NCI-H226 (cell line): ENCODE results near the gene USF1.
"Not testable (repeated sequence)": the region's sequence is repeated elsewhere in the genome, so short reads cannot be mapped to it uniquely, and the experiment has no call there.

ENCODE experiments used
- DNase-seq: peaks from one replicate; pipeline ENCODE4 v3.0.0-alpha.2; 2015

Gene USF1

DNA sequence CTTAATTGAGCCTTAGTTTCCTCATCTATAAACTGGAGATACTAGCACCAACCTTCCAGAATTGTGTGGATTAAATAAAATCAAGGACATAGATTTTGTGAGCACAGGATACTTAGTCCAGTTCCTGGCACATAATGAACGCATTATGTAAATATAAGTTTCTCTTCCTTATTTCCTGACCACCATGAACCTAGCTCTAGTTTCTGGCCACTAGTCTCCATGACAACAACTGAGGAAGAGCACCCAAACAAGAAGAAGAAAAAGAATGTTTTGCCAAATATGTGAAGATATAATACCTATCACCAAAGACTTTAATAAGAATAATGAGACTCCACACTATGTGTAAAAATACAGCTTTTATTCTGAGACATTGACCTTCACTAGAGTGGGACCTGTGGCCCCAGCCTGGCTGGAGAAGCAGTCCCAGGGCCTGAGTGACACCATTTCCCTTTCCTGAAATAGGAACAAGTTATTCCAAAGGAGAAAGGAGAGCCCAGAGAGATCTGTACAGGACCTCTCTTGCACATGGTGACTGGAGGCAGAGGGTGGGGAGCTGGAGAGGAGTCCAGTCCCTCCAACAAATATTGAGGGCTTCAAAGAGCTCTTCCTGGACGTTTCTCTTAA, 940 bp upstream of the USF1 start:
- DNase-seq = no peak

DNA sequence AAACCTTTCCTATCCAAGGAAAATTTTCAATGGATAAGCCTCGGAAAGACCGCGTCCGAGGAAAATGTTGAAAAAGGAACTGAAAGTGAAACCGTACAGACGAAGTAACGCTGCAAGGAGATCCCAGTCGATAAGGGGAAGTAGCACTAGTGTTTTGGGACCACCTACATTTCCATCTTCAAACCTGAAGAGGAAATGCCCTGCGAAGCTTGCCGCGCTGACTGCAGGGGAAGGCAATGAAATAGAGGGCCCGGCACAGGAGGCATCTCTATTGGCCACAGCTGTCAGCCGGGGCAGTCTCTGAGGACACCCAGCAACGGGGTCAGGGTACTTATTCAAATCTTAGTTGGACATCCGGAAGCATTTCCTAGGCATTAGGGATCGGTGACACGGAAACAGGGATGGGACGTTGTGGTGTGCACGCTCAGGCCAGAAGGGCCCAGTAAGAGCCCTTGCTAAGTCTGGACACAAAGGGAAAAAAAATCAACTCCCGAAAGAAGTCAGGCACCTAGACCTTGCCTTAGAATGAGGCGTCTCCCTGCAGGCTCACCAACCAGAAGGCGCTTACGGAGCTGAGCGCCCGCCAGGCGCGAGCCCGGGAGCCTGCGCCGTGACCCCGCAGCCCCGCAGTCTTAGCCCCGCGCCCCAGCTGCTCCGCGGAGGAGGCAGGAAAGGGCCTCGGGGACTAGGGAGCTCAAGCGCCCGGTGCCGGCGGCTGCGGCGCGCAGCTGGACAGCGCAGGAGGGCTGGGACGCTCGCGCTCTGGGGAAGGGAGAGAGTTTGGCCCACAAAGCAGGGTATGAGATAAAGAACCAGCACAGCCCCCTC, 655 bp downstream of the USF1 start:
- peak; percentile 55 for DNase-seq

DNA sequence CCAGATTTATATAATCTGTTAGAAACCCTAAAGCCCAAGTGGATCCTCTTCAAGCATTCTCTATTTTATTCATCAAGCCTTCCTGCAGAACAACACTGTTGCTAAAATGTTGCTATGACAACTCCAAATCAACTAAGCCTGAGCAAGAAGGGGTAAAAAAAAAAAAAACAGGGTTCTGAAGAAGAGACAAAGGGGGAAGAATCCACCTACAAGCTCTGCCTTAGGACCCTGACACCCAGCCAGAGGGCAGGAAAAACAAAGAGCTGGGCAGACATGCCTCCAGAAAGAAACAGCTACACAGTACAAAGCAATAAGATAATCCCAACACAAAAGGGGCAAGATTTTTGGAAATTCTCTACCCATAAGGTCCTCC, 1.3 kb downstream of the USF1 start:
- no peak for DNase-seq

DNA sequence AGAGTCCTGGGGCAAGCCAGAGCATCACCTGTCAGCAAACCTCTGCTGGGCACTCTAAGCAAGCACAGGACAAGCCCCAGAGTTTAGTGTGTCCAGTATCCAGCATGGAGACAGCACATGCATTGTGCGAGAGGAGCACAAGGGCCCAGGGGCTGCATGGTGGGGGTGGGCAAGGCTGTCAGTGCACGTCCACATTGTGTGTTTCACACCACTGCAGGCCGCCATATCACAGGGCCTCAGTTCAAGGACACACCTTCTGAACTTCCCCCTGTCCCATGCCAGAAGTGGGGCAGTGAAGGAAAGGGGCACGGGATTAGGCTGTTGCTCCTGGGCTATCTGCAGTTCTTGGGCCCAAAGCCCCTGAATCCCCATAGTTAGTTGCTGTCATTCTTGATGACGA, 6.2 kb downstream of the USF1 start:
- DNase-seq = no peak

DNA sequence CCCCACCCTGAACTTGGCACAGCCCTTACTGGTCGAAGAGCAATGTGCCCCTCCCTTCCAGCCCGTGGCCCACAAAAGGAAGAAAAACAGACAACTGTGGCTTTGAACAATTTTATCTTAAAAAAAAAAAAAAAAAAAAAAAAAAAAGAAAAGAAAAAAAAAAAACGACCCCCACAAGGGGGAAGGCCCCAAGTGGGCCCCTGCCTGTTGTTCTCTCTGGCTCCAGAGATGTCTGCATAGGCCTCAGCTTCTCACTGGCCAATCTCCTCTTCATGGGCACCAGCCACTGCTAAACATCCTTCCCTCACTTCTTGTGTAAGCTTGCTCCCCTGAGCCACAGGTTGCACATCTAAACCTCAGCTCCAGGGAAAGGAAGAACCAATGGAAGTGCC, 6.6 kb downstream of the USF1 start:
- DNase-seq = no peak

DNA sequence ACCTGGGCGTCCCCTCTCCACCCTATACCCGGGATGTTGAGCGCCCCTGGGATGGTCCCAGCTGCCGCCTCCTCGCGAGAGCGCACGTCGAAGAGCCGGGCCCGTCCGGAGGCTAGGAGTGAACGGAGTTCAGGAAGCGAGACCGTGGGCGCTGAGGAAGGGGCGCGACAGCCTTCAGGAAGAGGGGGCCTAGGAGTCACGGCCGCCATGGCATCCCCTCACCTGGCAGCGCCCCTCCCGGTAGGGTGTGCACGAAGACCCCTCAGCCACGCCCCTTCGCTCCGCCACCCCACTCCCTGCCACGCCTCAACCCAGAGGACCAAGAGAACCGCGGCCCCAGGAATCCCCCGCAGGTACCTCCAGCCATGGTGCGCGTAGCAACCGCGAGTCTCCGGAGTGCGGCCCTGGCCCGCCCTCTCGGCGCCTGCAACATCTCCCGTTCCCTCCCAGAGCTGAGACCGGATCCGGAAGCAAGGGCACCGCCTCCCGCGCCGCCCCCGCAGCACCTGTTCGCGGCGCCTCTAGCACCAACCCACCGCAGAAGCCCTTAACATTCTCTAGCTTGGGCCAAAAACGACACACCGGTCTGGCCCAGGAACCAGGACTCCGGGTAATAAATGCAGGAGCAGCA, 7.1 kb downstream of the USF1 start, which contains the start of gene TSTD1:
Gene TSTD1 (minus strand): TSS at position 442 of the 631 bp plus-strand sequence. CDS start 75 bp downstream, at position 367.
- peak; percentile 67 for DNase-seq

DNA sequence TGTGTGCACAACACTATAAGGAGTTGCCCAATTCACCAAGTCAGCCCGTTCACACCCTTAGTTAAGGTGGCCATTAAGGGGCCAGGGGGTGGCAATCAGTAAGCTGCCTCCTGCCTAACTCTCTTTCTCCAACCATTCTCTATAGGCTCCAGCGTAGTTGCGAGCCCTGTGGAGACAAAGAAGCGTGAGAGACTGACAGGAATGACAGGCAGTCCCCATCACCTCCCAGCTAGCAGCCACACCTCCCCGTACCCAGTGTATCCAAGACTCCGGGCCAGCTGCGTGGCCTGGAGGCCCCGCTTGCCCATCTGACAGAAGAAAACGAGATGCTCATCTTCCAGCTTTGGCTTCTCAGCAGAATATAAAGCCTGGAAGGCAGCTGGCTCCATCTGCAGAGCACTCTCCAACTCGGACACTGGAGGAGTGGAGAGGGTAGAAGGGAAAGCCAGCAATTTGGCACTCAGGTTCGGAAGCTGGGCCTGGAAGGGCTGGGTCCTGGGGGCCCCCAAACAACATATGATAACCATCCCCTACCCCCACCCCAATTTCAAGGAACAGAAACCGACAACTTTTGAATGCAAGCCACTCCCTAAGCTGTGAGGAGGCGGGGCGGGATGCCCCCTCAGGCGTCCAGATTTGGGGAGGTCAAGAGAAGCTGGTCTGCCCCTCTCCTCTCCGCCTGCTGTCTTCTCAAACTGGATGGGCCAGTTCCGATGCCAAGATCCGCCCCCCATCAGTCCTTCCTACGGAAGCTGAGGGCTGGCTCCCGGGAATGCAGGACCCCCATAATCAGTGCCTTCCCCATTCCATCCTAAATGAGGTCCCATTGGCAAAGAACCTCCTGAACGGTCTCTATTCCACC, 7.9 kb downstream of the USF1 start:
- DNase-seq = no peak

DNA sequence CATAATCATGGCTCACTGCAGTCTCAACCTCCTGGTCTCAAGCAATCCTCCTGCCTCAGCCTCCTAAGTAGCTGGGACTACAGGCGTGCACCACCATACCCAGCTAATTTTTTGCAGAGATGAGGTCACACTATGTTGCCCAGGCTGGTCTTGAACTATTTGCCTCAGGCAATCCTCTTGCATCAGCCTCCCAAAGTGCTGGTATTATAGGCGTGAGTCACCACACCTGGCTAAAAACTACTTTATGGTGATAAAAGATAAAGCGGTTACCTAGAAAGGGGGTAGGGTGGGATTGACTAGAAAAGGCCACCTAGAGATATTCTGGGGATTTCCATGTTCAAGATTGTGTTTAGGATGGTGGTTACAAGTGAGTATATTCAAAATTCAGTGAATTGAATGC, 12.0 kb downstream of the USF1 start:
- DNase-seq = peak; percentile 61

DNA sequence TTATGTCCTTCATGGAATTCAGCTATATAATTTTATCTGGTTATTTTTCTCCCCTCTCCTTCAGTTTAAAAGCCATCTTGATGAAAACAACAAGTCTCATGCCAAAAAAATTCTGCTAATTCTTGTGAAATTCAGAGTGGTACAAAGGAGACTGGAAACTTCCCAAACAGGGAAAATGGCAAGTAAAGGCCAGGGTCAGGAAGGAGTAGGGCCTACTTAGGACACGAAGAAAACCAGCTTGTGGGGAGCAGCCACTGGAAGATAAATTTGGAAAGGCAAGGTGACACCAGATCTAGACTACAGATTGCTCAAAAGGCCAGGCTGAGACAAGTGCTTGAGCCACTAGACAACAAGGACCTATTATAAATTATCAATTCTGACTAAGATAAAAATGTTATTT, 13.4 kb downstream of the USF1 start:
- DNase-seq = no peak

DNA sequence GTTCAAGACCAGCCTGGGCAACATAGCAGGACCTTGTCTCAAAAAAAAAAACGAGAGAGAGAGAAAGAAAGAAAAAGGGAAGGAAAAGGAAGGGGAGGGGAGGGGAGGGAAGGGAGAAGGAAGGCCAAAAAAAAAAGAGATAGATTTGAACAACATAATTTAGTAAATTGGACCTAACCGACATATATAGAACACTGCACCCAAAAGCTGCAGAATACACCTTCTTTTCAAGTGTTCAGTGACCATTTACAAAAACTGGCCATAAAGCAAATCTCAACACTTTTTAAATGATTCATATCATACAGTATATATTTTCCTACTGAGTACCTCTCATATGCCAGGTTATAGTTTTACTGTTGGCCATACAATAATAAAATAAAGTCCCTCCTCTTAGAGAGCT, 13.9 kb downstream of the USF1 start:
- DNase-seq = no peak

DNA sequence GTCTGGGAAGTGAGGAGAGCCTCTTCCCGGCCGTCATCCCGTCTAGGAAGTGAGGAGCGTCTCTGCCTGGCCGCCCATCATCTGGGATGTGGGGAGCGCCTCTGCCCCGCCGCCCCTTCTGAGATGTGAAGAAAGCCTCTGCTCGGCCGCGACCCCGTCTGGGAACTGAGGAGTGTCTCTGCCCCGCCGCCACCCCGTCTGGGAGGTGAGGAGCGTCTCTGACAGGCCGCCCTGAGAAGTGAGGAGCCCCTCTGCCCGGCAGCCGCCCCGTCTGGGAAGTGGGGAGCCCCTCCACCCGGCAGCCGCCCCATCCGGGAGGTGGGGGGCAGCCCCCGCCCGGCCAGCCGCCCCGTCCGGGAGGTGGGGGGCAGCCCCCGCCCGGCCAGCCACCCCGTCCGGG, 16.3 kb downstream of the USF1 start:
- not testable (repeated sequence) for DNase-seq

DNA sequence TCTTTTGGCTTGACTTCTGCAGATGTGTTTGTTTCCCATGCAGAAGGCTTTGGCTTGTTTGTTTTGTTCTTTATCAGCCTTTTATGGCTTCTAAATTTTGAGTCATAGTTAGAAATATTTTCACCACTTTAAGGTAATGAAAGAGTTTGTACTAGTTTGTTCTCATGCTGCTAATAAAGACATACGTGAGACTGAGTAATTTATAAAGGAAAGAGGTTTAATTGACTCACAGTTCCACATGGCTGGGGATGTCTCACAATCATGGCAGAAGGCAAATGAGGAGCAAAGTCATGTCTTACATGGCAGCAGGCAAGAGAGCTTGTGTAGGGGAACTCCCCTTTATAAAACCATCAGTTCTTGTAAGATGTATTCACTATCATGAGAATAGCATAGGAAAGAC, 18.8 kb downstream of the USF1 start:
- DNase-seq = not testable (repeated sequence)

DNA sequence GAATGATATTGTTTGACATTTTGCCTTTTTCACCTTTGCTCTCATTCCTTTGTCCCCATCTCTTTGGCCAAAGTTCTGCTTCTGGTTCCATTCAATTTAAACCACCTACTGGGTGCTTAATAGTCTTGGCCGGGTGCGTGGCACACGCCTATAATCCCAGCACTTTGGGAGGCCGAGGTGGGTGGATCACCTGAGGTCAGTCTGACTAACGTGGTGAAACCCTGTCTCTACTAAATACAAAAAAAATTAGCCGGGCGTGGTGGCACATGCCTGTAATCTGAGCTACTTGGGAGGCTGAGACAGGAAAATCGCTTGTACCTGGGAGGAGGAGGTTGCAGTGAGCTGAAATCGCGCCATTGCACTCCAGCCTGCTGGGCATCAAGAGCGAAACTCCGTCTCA, 23.3 kb downstream of the USF1 start:
- DNase-seq = not testable (repeated sequence)

DNA sequence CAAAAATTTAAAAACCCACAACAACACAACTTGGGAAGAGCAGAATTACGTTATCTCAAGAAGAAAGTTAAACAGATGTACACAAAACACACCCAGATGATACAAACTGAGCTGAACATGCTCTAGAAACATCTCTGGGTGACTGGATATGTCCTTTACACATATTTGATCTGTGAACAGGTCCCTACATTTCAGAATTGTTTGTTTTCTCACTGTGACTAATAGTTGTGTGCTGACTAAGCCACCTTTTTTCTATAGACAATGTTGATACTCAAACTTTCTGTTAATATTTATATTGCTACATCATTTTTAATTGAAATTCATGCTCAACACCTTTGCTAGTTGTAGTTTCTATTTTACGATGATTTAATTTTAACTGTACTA, 23.8 kb downstream of the USF1 start:
- no peak for DNase-seq

DNA sequence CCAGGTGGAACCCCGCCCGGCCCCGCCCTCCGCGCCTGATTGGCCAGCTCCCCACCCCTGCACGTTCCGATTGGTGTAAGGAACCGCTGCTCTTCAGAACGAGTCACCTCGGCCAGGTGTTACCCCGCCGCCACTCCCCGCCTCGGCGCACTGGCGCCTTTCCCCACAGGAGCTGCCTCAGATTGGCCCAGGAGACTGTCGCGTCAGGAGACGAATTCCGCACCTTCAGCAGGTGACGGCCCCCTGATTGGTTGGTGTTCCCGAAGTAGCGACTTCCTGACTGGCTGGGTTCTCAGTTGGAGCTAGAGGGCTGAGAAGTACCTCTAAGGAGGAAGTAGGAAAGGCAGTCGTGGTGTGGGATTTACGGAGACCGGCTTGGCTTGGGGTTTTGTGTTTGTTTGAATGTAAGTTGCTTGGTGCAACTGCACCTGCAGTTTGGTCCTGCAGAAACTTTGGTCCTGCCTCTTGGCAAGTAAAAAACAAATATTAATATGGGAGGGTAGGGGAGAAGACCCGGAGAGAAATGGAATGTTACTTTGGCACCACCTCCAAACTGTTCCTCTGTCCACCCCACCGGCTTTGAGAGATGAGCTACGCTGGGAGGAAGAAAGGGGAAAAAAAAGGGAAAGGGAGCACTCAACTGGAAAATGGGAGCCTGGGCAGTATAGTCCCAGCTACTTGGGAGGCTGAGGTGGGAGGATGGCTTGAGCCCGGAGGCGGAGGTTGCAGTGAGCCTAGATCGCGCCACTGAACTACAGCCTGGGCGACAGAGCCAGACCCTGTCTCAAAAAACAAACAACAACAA, 24.4 kb downstream of the USF1 start:
- peak; percentile 82 for DNase-seq

DNA sequence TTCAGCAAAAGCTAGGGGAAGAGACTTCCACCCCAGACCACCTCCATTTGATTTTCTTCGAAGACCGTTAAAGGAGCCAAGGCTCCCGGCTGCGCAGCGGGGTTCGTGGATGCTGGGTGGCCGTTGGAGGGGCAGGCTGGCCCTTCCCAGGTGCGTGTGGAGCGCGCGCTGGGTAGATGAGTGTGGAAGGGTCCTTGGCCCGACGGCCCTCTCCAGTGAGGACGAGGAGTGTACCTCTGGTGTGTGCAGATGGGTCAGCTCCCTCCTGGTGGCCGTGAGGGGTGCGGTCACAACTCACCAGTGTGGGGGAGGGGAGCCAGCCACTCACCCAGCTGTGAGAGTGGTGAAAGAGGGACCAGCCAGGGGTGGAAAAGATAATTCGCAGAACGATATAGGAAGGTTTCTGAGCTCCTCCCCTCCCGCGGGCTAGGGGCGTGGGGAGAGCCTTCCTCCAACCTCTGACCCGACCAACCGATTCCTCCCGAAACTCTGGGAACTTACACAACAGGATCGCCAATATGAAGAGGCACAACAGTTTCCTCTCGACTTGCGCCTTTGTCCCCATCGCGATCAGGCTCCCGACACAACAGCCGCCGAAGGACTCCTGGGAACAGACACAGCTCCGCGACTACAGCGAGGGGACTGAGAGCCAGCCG, 25.1 kb downstream of the USF1 start, which contains the start of gene F11R:
Gene F11R (minus strand): TSS at position 644 of the 656 bp plus-strand sequence. CDS start 79 bp downstream, at position 565.
- DNase-seq = no peak

DNA sequence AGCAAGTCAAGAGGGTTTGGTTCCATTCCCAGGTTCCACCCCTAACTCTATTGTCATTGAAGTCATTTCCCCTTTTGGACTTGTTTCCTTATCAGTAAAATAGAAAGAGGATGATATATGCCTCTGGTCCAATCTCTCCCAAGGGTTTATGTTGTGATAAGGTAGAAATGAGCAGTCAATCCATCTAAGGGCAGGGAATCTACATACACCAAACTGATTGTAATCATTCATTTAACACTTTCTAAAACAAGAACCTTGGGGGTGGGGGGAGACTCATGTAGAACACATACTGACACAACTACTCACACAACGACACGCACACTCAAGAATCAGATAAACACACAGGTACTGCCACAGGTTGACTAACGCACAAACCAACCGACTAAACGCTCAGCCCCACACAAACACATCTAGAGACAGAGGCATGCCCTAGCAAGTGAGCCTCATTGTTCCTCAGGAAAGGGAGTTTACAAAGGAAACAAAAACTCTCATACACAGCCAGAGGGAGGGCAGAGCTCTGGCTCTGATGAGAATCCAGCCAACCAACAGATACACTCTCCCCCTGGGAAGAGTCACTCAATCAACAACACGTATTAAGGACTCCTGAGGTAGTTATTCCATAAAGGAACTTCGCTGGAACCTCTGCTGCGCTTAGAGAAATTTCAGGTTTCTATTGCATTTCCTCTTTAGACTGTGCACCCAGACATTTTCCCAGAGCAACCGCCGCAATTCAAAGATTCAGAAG, 25.9 kb downstream of the USF1 start:
- no peak for DNase-seq

DNA sequence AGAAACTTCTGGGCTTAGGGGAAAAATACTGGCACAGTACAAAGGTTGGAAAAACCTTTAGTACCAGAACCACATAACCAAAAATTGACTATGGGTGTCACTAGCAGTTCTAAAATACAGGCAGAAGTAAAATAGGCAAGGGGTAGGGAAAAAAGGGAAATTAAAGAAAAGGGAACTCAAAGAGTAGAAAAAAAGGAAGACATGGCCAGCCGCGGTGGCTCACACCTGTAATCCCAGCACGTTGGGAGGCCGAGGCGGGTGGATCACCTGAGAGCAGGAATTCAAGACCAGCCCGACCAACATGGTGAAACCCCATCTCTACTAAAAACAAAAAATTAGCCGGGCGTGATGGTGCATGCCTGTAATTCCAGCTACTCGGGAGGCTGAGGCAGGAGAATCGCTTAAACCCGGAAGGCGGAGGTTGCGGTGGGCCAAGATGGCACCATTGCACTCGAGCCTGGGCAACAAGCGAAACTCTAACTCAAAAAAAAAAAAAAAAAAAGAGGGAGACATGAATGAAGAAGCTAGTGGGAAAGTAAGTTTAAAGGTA, 26.6 kb downstream of the USF1 start:
- not testable (repeated sequence) for DNase-seq

DNA sequence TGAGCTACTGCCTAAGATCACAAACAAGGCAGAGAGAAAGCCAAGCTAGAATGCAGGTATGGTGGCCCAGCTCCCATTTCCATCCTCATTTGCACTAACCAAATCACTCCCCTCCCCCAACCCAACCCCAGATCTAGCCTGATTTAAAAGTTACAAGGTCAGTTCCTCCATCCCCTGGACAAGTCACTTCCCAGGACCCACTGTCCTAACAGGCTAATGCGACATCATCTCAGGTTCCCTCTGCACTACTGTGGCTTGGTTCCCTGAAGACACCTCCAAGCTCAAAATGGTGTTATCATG, 27.2 kb downstream of the USF1 start:
- no peak for DNase-seq

DNA sequence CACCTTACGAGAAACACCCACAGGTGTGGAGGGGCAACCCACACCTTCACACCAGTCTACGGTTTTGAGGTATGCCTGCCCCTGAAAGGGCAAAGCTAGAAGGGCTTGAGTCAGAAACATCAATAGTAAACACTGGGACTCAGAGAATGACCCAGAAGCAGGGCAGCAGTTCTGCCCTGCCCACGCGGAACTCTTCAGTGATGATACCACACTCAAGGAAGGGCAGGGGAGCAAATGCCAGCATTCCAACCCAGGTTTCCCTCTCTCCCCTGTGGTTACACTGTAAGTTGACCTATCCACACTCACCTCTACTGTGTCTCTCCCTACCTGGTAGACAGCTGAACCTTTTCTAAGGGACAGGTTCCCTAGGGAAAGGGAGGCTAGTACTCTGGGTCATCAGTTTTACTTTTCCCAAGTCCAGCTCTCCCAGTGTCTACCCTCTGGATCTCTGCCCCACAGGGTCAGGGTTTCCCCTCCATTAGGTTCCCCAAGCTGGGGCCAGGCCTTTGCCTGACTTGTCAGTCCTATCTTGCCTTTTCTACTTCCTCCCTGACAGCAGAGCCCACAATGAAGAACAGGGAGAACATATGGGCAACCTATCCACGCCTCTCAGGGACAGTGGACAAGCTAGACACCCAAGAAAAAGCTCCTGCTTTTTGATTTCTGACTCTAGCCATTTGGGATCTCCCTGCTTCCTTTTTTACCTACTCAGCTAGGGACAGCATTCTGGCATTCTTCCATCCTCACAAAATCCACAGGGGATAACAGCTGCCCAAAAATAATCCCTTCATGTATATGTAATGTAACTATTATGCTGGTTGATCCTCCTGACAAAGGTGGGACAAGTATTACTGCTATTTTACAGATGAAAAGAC, 27.8 kb downstream of the USF1 start:
- DNase-seq = no peak
